Natural killer cell (primary cell): ENCODE results near the gene TENM4. TPM values are rescaled to one million over a fixed set of nuclear protein-coding genes. Genes with fewer than 3 reads are reported as not detected.

ENCODE experiments used
- ATAC-seq, 3 donors: fragments of 150-1000 bp in 2 of 3; fragments of 200-7000 bp in 1 of 3; cut with Tn5 transposase; 1 replicate in 1 of 3; 2 replicates in 2 of 3; pipeline ENCODE4 v1.10.0; 2021; ENCODE audit warnings: mild to moderate bottlenecking in 2 of 3, moderate library complexity in 2 of 3
- DNase-seq, 2 donors: peaks; one replicate each; pipeline versions ENCODE4 v3.0.0 to v3.0.0-alpha.2; 2013 to 2021; ENCODE audit warnings: mixed read lengths in 1 of 2
- H3K27ac ChIP-seq: one replicate; pipeline ENCODE4 v1.5.1; 2013; ENCODE audit warnings: mild to moderate bottlenecking, low read length
- H3K27me3 ChIP-seq: one replicate; pipeline ENCODE4 v1.6.1; 2013; ENCODE audit warnings: low read length; ENCODE audit not compliant: control insufficient read depth, insufficient read depth
- H3K36me3 ChIP-seq: one replicate; pipeline ENCODE4 v1.6.1; 2013; ENCODE audit warnings: low read length; ENCODE audit not compliant: control insufficient read depth, insufficient read depth
- H3K4me1 ChIP-seq: one replicate; pipeline ENCODE4 v1.6.1; 2013; ENCODE audit warnings: low read length; ENCODE audit not compliant: control insufficient read depth, insufficient read depth
- H3K4me3 ChIP-seq: one replicate; pipeline ENCODE4 v1.5.1; 2013; ENCODE audit warnings: low read length
- H3K9me3 ChIP-seq: one replicate; pipeline ENCODE4 v1.6.1; 2013; ENCODE audit warnings: low read length; ENCODE audit not compliant: control insufficient read depth, insufficient read depth
- H3K27ac Mint-ChIP-seq, 2 donors: one replicate each; pipeline ENCODE4 v1.8.0; 2022; ENCODE audit warnings: mild to moderate bottlenecking in 2 of 2, mixed read lengths in 2 of 2, moderate library complexity in 1 of 2
- H3K27me3 Mint-ChIP-seq, 2 donors: one replicate each; pipeline ENCODE4 v1.8.0; 2022; ENCODE audit warnings: low read depth in 2 of 2, mixed read lengths in 2 of 2
- H3K36me3 Mint-ChIP-seq: one replicate; pipeline ENCODE4 v1.8.0; 2022; ENCODE audit warnings: mixed read lengths
- H3K4me1 Mint-ChIP-seq, 2 donors: one replicate each; pipeline ENCODE4 v1.8.0; 2022; ENCODE audit warnings: mixed read lengths in 2 of 2
- H3K4me3 Mint-ChIP-seq: one replicate; pipeline ENCODE4 v1.8.0; 2022; ENCODE audit warnings: mild to moderate bottlenecking, moderate library complexity, mixed read lengths
- H3K9me3 Mint-ChIP-seq, 2 donors: one replicate each; pipeline ENCODE4 v1.8.0; 2022; ENCODE audit warnings: mixed read lengths in 2 of 2
- WGBS: methylation state at CpG from one replicate; pipeline ENCODE4 v1.1.7; 2013; ENCODE audit warnings: missing lambda C conversion rate; ENCODE audit not compliant: insufficient coverage; 5-methylcytosine and 5-hydroxymethylcytosine counted together
- intact Hi-C: fragments of 100-400 bp; cut with micrococcal nuclease; formaldehyde crosslinking; loops from one replicate; pipeline ENCODE4 v1.14.2; 2022
- total RNA-seq, 4 donors: library from RNA; stranded (reverse); fragments of 120-200 nt in 1 of 4; gene quantifications; one replicate each; pipeline versions ENCODE4 v1.2.3 to v1.2.4, GENCODE V29; 2013 to 2022
- TF ChIP-seq, protein P1 (sequence below): fragments of 200-600 bp; IDR thresholded peaks from one replicate; pipeline ENCODE4 v1.8.0; 2022; ENCODE audit warnings: antibody characterized with exemption

Gene TENM4
- total RNA-seq, 3 donors from 2014 or later (not counting 1 experiment from before 2014, with no cell fraction given), result 0.63 to 0.75 TPM; not detected in 1

- H3K4me1 Mint-ChIP-seq, result no peaks in the 10 kb centered on the region
- H3K36me3 Mint-ChIP-seq, result no peaks in the 10 kb centered on the region
- no peaks in the 10 kb centered on the region for H3K27me3 Mint-ChIP-seq
- peaks cover 0 to 2% of the 10 kb centered on the region in 2 donors for H3K9me3 Mint-ChIP-seq
- no peak overlapping the region for H3K27ac Mint-ChIP-seq
- no peaks in the 10 kb centered on the region for H3K9me3 ChIP-seq
- 85% methylated on average over 8 of the region's 8 CpGs for WGBS
- no peaks in the 10 kb centered on the region for H3K27me3 ChIP-seq
- intact Hi-C loops, result no loop called here
- no peak overlapping the region for H3K4me3 ChIP-seq
- H3K36me3 ChIP-seq, result no peaks in the 10 kb centered on the region
- ATAC-seq (no peak), DNase-seq (no peak)
- TF ChIP-seq, protein P1, sequence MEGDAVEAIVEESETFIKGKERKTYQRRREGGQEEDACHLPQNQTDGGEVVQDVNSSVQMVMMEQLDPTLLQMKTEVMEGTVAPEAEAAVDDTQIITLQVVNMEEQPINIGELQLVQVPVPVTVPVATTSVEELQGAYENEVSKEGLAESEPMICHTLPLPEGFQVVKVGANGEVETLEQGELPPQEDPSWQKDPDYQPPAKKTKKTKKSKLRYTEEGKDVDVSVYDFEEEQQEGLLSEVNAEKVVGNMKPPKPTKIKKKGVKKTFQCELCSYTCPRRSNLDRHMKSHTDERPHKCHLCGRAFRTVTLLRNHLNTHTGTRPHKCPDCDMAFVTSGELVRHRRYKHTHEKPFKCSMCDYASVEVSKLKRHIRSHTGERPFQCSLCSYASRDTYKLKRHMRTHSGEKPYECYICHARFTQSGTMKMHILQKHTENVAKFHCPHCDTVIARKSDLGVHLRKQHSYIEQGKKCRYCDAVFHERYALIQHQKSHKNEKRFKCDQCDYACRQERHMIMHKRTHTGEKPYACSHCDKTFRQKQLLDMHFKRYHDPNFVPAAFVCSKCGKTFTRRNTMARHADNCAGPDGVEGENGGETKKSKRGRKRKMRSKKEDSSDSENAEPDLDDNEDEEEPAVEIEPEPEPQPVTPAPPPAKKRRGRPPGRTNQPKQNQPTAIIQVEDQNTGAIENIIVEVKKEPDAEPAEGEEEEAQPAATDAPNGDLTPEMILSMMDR, result no peak
- no peak overlapping the region for H3K27ac ChIP-seq
- no peaks in the 10 kb centered on the region for H3K4me1 ChIP-seq
- no peak overlapping the region for H3K4me3 Mint-ChIP-seq
These were observed 145.7 kb downstream of the TENM4 start for GRCh38 chr11:79294845-79295731.

DNA sequence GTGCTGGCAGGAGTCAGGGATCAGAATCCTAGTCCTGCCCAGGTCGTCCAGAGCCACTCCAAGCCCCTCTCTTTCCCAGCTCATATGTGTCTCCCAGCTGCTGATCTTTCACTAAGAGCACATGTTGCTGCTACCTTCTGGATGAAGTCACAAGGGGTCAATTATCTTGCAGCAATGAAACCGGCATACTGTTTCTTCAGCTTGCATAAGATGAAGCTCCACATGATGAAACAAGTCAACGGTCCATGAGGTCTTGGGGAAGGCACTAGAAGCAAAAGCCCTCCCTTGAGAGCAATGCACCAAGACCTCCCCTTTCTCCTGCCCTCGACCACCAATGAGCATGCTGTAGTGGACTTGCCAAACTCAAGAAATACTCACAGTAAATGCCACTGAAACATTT lies 148.9 kb downstream of the TENM4 start:
- 61% methylated on average over 4 of the region's 4 CpGs for WGBS
- no peak for DNase-seq

DNA sequence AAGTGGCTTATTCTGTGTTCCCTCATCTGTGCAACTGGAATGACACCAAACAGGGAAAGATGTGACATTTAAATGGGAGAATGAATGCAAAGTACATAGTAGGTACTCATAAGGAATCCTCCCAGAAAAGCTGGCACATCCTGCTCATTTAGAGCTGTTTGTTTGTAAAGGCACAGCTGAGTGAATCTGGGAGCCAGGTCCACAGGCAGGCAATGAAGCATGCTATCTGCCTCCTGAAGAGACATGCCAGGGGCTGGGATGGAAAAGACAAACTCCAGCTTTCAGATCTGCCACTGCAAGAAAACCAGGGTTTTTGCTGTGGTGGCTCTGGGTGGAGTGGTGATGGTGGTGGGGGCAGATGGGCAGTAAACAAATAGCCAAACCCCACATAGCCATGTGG lies 150.1 kb downstream of the TENM4 start:
- Histone ChIP-seq H3K27me3 (no peaks in the 10 kb centered on the region), H3K36me3 (no peaks in the 10 kb centered on the region), H3K27ac (no peak overlapping the region), H3K4me1 (no peaks in the 10 kb centered on the region), H3K4me3 (no peak overlapping the region), H3K9me3 (no peaks in the 10 kb centered on the region)
- TF ChIP-seq, protein P1, result no peak
- Mint-ChIP-seq H3K36me3 (no peaks in the 10 kb centered on the region), H3K4me3 (no peak overlapping the region), H3K9me3 (peaks cover 0 to 6% of the 10 kb centered on the region in 2 donors), H3K27ac (no peak overlapping the region), H3K4me1 (no peaks in the 10 kb centered on the region), H3K27me3 (no peaks in the 10 kb centered on the region)
- intact Hi-C loops, result no loop called here
- ATAC-seq (no peak), DNase-seq (no peak)

More for the DNA sequence above, 148.9 kb downstream of the TENM4 start:
- Histone ChIP-seq H3K27me3 (no peaks in the 10 kb centered on the region), H3K36me3 (no peaks in the 10 kb centered on the region), H3K9me3 (no peaks in the 10 kb centered on the region), H3K4me3 (no peak overlapping the region), H3K4me1 (no peaks in the 10 kb centered on the region), H3K27ac (no peak overlapping the region)
- no peak overlapping the region for H3K27ac Mint-ChIP-seq
- TF ChIP-seq, protein P1, result no peak
- H3K27me3 Mint-ChIP-seq, result no peaks in the 10 kb centered on the region
- intact Hi-C loops, result no loop called here
- H3K36me3 Mint-ChIP-seq, result no peaks in the 10 kb centered on the region
- peaks cover 0 to 7% of the 10 kb centered on the region in 2 donors for H3K9me3 Mint-ChIP-seq
- H3K4me3 Mint-ChIP-seq, result no peak overlapping the region
- no peaks in the 10 kb centered on the region for H3K4me1 Mint-ChIP-seq
- no peak for ATAC-seq

GRCh38 chr11:79287952-79288351 lies 152.9 kb downstream of the TENM4 start:
- Histone ChIP-seq H3K4me1 (no peaks in the 10 kb centered on the region), H3K27me3 (no peaks in the 10 kb centered on the region), H3K36me3 (no peaks in the 10 kb centered on the region), H3K27ac (no peak overlapping the region), H3K4me3 (no peak overlapping the region), H3K9me3 (no peaks in the 10 kb centered on the region)
- intact Hi-C loops, result no loop called here
- H3K9me3 Mint-ChIP-seq, result peaks cover 0 to 10% of the 10 kb centered on the region in 2 donors
- H3K4me3 Mint-ChIP-seq, result no peak overlapping the region
- TF ChIP-seq, protein P1, result no peak
- H3K27ac Mint-ChIP-seq, result no peak overlapping the region
- H3K27me3 Mint-ChIP-seq, result no peaks in the 10 kb centered on the region
- no peaks in the 10 kb centered on the region for H3K36me3 Mint-ChIP-seq
- DNase-seq (no peak), ATAC-seq (no peak)
- H3K4me1 Mint-ChIP-seq, result no peaks in the 10 kb centered on the region
